ENCODE results near the gene SLC25A53. TPM values are rescaled to one million over a fixed set of nuclear protein-coding genes. Genes with fewer than 3 reads are reported as not detected.
A peak's percentile ranks its signal among the peaks of the same experiment; 100 is the strongest.

Gene SLC25A53
- polyA plus RNA-seq, 2 of the 4 experiments (the other 2 are of a cell fraction), result 4.6 to 5.0 TPM

DNA sequence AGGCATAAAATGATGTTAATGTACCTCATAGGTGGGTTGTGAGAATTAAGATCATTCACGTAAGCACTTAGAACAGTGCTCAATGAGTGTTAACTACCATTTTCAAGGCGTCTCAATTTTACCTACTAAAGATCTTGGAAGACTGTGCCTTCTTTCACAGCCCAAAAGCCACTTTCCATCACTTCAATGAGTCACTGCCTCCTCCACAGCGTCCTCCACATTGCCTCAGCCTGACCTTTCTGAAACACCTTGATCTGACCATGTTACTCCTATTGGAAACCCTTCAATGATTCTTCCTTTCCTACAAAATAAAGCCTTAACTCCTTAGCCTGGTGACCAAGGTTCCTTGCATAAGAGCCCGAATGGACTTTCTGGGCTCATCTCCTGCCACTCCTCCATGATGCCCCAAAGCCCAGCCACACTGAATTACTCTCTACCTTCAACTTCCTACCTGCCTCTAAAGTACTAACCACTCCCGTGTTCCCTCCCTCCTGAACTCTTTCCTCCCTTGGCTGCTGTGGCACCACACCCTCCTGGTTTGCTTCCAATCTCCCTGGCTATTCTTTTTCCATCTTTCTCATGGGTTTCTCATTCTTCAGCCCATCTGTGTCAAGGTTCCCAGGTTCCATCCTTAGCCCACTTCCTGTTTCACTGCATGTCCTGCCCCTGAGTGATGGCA lies 22.1 kb downstream of the SLC25A53 start:
- Histone ChIP-seq H3K4me3 (no peak overlapping the region), H3K4me2 (no peak overlapping the region), H3K9me3 (no peaks in the 10 kb centered on the region), H3K27ac (no peak overlapping the region), H3K4me1 (no peaks in the 10 kb centered on the region)
- CTCF ChIA-PET, result no interaction called here
- TF ChIP-seq POLR2AphosphoS2 (conservative IDR thresholded peaks at IDR 0.05; ENCODE audit: low read length) (no peak), HEYL (CRISPR knock-in tag; IDR thresholded peaks at IDR 0.05) (no peak), SMC3 (IDR thresholded peaks at IDR 0.05) (no peak), RNF2 (IDR thresholded peaks at IDR 0.05; ENCODE audit: borderline replicate concordance, low read depth) (no peak), ZFP36 (IDR thresholded peaks at IDR 0.05; ENCODE audit: borderline replicate concordance, partially characterized antibody) (no peak), HOXB13 (CRISPR knock-in tag; IDR thresholded peaks at IDR 0.05; ENCODE audit: low read depth) (no peak), TFCP2L1 (CRISPR knock-in tag; IDR thresholded peaks at IDR 0.05) (no peak), CHD2 (IDR thresholded peaks at IDR 0.05; ENCODE audit: low read length, partially characterized antibody) (no peak), NPAS2 (CRISPR knock-in tag; IDR thresholded peaks at IDR 0.05; ENCODE audit: borderline replicate concordance) (no peak)
- TF ChIP-seq, protein P1, sequence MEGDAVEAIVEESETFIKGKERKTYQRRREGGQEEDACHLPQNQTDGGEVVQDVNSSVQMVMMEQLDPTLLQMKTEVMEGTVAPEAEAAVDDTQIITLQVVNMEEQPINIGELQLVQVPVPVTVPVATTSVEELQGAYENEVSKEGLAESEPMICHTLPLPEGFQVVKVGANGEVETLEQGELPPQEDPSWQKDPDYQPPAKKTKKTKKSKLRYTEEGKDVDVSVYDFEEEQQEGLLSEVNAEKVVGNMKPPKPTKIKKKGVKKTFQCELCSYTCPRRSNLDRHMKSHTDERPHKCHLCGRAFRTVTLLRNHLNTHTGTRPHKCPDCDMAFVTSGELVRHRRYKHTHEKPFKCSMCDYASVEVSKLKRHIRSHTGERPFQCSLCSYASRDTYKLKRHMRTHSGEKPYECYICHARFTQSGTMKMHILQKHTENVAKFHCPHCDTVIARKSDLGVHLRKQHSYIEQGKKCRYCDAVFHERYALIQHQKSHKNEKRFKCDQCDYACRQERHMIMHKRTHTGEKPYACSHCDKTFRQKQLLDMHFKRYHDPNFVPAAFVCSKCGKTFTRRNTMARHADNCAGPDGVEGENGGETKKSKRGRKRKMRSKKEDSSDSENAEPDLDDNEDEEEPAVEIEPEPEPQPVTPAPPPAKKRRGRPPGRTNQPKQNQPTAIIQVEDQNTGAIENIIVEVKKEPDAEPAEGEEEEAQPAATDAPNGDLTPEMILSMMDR (IDR thresholded peaks at IDR 0.05), result no peak
- POLR2A ChIA-PET, result no interaction called here
- FAIRE-seq (peak; percentile 18), ATAC-seq (no peak), DNase-seq (ENCODE audit: low read depth in 1 of 2, low spot score in 1 of 2) (no peak)
- 78% methylated on average over 5 of the region's 5 CpGs for WGBS (ENCODE audit: missing lambda C conversion rate)

- Histone ChIP-seq H3K4me3 (no peak overlapping the region), H3K4me2 (no peak overlapping the region), H3K9me3 (no peaks in the 10 kb centered on the region), H3K27ac (no peak overlapping the region), H3K4me1 (no peaks in the 10 kb centered on the region)
- no peak for FAIRE-seq
- TF ChIP-seq SREBF2 (IDR thresholded peaks at IDR 0.05), result no peak
- TF ChIP-seq, protein P2, sequence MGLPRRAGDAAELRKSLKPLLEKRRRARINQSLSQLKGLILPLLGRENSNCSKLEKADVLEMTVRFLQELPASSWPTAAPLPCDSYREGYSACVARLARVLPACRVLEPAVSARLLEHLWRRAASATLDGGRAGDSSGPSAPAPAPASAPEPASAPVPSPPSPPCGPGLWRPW (IDR thresholded peaks at IDR 0.05), result no peak
- DNase-seq (ENCODE audit: low read depth in 1 of 2, low spot score in 1 of 2), result no peak
- CTCF ChIA-PET, result interaction anchor here (2.2 kb wide), 1 partner anchor 18 kb away, joined by 7 read pairs; the partner anchor contains the start of gene ZCCHC18
- POLR2A ChIA-PET, result no interaction called here
- no peak for ATAC-seq
- 85% methylated on average over 6 of the region's 6 CpGs for WGBS (ENCODE audit: missing lambda C conversion rate)
These were observed 26.0 kb downstream of the SLC25A53 start for GRCh38 chrX:104130808-104131207.

- POLR2A ChIA-PET, result no interaction called here
- no peak for TF ChIP-seq RNF2 (IDR thresholded peaks at IDR 0.05; ENCODE audit: borderline replicate concordance, low read depth)
- no peak for TF ChIP-seq EHF (CRISPR knock-in tag; IDR thresholded peaks at IDR 0.05)
- no peak for TF ChIP-seq RFX5 (IDR thresholded peaks at IDR 0.05)
- TF ChIP-seq JUNB (IDR thresholded peaks at IDR 0.05), result no peak
- no peak for TF ChIP-seq ZSCAN20 (CRISPR knock-in tag; IDR thresholded peaks at IDR 0.05)
- TF ChIP-seq, protein P3, sequence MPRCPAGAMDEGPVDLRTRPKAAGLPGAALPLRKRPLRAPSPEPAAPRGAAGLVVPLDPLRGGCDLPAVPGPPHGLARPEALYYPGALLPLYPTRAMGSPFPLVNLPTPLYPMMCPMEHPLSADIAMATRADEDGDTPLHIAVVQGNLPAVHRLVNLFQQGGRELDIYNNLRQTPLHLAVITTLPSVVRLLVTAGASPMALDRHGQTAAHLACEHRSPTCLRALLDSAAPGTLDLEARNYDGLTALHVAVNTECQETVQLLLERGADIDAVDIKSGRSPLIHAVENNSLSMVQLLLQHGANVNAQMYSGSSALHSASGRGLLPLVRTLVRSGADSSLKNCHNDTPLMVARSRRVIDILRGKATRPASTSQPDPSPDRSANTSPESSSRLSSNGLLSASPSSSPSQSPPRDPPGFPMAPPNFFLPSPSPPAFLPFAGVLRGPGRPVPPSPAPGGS (IDR thresholded peaks at IDR 0.05), result no peak
- no peak for TF ChIP-seq FOXS1 (CRISPR knock-in tag; IDR thresholded peaks at IDR 0.05)
- TF ChIP-seq MYC (IDR thresholded peaks at IDR 0.05; ENCODE audit: borderline replicate concordance, low read length), result no peak
- TF ChIP-seq, protein P4, sequence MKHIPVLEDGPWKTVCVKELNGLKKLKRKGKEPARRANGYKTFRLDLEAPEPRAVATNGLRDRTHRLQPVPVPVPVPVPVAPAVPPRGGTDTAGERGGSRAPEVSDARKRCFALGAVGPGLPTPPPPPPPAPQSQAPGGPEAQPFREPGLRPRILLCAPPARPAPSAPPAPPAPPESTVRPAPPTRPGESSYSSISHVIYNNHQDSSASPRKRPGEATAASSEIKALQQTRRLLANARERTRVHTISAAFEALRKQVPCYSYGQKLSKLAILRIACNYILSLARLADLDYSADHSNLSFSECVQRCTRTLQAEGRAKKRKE (CRISPR knock-in tag; IDR thresholded peaks at IDR 0.05; ENCODE audit: low read depth), result no peak
- no peak for TF ChIP-seq RARB (CRISPR knock-in tag; IDR thresholded peaks at IDR 0.05)
- no peak for TF ChIP-seq E2F6 (IDR thresholded peaks at IDR 0.05; ENCODE audit: borderline replicate concordance, low read depth)
- TF ChIP-seq HEYL (CRISPR knock-in tag; IDR thresholded peaks at IDR 0.05), result no peak
- no peak for TF ChIP-seq ZC3H11A (IDR thresholded peaks at IDR 0.05)
- no peak for TF ChIP-seq GATA3 (IDR thresholded peaks at IDR 0.05; ENCODE audit: borderline replicate concordance)
- TF ChIP-seq, protein P5, sequence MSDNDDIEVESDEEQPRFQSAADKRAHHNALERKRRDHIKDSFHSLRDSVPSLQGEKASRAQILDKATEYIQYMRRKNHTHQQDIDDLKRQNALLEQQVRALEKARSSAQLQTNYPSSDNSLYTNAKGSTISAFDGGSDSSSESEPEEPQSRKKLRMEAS (IDR thresholded peaks at IDR 0.05), result no peak
- no peak for TF ChIP-seq NFE2L2 (conservative IDR thresholded peaks at IDR 0.05; ENCODE audit: low read length)
- no peak for TF ChIP-seq POLR2A (IDR thresholded peaks at IDR 0.05; ENCODE audit: low read length)
- TF ChIP-seq ZNF302 (CRISPR knock-in tag; IDR thresholded peaks at IDR 0.05), result no peak
- no peak for TF ChIP-seq BHLHE40 (IDR thresholded peaks at IDR 0.05; ENCODE audit: low read depth, low read length)
- ATAC-seq (no peak), FAIRE-seq (no peak), DNase-seq (ENCODE audit: low read depth in 1 of 2, low spot score in 1 of 2) (no peak)
- CTCF ChIA-PET, result no interaction called here
- H3K9me3 ChIP-seq, result no peaks in the 10 kb centered on the region
- H3K4me1 ChIP-seq, result no peaks in the 10 kb centered on the region
- no peak overlapping the region for H3K27ac ChIP-seq
- no peak overlapping the region for H3K4me3 ChIP-seq
- 55% methylated on average over 2 of the region's 2 CpGs for WGBS (ENCODE audit: missing lambda C conversion rate)
- no peak overlapping the region for H3K4me2 ChIP-seq
These were observed 30.0 kb downstream of the SLC25A53 start for GRCh38 chrX:104126856-104127255.

Measured in A549 (cell line).